ENCODE measurements around the gene TBPL1.

- TF ChIP-seq CTCF (IDR thresholded peaks at IDR 0.05; ENCODE audit: low read depth, low read length) = no peak
- no peak for TF ChIP-seq POLR2A (IDR thresholded peaks at IDR 0.05; ENCODE audit: extremely low read depth, insufficient read length)
- no peak for TF ChIP-seq MYC (IDR thresholded peaks at IDR 0.05; ENCODE audit: low read depth, low read length)
Observed at GRCh38 chr6:134021396-134022122, 68.5 kb downstream of the TBPL1 start.

All from NB4 (cell line).